SW480 (cell line): ENCODE results near the gene ADAMTSL1.

Experiments
- DNase-seq: peaks from one replicate; pipeline ENCODE4 v3.0.0-alpha.2; 2016; ENCODE audit warnings: low spot score

Gene ADAMTSL1

DNA sequence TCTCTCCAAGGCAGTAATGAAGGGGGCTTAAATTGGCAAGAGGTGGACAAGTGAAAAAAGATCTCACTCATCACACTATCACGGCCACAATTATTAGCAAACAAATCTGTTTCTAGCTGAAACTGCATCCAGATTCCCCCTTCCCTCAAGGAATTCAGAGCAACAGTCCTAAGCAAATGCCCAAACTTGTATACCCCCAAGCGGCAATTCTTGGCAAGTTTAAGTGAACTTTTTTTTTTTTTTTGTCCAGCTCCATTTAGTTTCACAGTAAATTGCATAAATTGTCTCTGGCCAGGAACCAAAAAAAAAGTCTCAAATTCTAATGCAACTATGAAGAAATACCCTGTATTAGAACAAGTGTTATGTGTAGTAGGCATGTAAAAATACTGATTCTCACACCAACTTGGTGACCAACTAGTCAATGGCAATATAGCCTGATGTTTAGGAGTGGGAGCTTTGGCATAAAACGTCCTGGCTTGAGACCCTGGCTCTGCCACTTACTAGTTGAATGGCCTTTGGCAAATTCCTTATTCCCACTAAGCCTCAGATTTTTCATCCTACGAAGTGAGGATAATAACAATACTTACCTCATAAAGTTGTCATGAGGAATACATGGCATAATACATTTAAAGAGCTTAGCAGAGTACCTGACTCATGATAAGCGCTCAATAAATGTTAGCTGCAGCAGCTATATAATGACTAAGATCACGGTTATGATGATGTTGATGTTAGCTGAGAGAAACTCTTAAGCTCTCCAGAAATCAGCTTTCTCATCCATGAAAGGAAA, 193.2 kb downstream of the ADAMTSL1 start:
- no peak for DNase-seq

DNA sequence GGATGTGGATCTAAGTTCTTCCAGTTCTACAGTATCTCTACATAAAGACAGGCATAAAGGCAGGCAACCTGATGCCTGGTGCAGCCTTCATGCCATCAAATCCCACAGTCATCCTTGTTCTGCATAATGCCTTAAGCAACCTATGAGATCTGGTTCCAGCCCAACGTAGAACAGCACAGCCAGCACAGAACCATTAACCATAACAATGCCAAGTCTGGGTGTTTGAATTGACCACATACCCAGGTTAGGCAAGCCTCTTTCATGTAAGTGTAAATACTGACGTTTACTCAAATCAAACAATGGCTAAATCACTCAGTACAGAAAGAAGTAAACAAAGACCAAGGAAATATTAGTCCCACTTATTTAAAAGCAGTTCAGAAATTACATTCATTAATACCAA, 195.0 kb downstream of the ADAMTSL1 start:
- DNase-seq, result no peak

- DNase-seq, result no peak
These were observed 198.8 kb downstream of the ADAMTSL1 start for GRCh38 chr9:18672706-18673105.

GRCh38 chr9:18673179-18673578, 199.2 kb downstream of the ADAMTSL1 start:
- DNase-seq, result no peak

DNA sequence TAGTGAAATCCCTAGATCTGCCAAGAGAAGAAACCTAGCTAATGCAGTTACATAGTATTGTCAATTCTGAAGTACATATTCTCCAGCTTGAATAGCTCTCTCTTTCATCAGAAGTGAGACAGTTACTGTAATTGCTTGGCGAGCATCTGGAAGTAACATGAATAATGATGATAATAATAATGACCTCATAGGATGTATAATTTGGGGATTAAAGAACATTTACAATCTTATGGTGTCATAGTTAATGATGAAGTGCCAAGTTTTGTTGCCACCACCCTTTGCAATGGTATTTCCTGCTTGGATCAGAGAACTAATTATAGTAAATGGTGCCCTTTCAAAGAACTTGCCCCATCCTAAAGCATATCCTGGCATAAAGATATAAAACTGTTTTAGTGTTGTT, 201.4 kb downstream of the ADAMTSL1 start:
- DNase-seq, result no peak

- no peak for DNase-seq
These were observed 202.0 kb downstream of the ADAMTSL1 start for GRCh38 chr9:18675973-18676372.

- no peak for DNase-seq
These were observed 202.6 kb downstream of the ADAMTSL1 start for GRCh38 chr9:18676525-18676924.

- no peak for DNase-seq
These were observed 205.1 kb downstream of the ADAMTSL1 start for GRCh38 chr9:18678821-18679590.

DNA sequence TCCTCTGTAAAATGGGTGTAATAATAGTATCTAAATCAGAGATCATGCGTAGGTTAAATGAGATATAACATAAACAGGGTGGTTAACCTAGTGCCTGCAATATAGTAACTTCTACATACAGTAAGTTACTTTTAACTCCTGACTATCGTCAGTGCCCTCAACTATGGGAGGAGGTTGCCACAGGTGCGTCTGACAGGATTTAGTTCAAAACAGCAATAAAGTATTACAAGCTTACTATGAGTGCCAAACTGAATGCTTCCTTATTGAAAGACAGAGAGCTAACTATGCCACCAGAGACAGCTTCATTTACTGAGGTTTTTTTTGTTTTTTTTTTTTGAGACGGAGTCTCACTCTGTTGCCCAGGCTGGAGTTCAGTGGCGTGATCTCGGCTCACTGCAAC, 209.0 kb downstream of the ADAMTSL1 start:
- no peak for DNase-seq

DNA sequence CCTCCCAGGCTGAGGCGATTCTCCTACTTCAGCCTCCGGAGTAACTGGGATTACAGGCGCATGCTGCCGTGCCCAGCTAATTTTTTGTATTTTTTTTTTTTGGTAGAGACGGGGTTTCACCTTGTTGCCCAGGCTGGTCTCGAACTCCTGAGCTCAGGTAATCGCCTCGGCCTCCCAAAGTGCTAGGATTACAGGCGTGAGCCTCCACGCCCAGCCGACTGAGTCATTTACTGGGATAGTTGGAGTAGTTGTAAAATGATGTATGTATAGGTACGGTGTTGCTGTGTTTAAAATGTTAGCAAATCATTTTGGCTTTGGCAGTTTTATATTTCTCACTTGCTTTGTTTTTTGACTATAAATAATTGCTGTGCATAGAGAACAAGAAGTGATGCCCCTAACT, 209.4 kb downstream of the ADAMTSL1 start:
- no peak for DNase-seq

DNA sequence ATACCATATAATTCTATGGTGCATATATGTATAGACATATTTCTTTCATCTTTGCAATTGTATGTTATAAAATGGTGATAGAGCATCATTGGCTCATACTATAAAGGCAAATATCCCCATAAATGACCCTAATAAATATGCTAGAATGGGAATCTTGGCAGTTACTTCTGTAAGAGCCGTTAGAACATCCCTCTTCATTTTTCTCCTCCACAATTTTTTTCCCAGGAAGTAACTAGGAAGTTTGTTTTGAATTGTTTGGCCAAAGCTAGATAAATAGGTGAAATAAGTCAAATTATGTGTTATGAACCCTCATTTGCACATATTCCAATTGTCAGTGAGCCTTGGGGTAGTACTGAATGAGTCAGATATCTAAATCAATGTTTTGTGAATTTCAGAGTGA, 209.9 kb downstream of the ADAMTSL1 start:
- DNase-seq, result no peak

DNA sequence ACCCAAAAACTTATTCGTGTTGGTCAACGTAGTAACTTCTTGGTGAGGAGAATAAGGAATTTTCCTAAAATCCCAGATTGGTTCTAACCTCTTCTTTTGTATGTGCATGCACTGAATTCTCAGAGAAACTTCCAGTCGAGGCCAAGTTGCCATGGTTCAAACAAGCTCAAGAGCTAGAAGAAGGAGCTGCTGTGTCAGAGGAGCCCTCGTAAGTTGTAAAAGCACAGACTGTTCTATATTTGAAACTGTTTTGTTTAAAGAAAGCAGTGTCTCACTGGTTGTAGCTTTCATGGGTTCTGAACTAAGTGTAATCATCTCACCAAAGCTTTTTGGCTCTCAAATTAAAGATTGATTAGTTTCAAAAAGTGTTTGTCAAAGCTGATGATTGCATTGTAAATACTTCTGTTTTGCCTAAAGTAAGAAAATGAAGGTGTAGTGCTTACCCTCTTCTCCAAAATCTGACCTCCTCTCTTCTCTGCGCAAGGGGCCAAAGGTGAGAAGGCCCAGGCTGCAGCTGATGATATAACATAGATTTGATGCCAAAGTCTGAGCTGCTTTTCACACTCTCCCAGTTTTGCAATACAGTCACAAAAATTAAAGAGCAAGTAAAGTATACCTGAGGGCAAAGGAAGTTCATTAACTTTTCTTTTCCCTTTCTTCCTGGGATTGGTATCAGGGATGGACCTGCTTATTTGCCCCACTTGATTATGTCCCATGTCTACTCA, 210.8 kb downstream of the ADAMTSL1 start:
- no peak for DNase-seq

DNA sequence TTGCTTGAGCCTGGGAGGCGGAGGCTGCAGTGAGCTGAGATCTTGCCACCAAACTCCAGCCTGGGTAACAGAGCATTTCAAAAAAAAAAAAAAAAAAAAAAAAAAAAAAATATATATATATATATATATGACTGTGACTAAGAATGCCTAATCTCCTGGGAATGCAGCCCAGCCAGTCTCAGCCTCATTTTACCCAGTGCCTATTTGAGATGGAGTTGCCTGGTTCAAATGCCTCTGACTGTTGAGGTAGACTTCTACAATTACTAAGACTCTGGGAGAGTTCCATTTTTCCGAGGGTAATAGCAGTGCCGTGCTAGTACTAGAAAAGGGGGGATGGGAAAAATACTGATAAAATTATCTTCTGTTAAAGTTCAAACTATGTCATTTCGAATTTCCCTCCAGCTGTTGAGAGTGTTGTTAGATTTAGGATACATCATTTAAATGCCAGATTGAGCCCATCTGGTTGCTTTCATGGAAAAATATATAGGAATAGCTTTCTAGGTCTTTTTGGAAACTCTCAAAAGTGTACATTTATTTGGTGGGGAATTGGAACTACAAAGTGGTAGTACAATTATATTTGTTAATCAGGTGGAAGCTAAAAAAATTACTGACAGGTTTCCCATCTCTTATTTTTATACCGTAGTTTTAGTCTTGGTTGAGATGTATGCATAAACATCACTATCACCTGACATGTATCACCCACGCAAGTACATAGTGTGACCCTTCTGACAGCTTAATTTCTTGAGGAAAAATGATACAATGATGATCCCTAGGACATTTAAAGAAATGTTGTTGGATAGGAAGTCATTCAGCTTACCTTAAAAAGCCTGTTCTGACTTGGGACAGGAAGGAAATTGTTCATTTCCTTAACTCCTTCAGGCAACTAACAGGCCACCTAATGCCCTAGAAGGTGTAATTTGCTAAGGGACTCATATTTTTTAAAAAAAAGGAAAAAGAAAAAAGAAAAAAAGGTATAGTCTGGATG, 214.9 kb downstream of the ADAMTSL1 start:
- no peak for DNase-seq

GRCh38 chr9:18689921-18690320, 216.0 kb downstream of the ADAMTSL1 start:
- DNase-seq, result no peak

GRCh38 chr9:18692268-18692667, 218.3 kb downstream of the ADAMTSL1 start:
- no peak for DNase-seq

DNA sequence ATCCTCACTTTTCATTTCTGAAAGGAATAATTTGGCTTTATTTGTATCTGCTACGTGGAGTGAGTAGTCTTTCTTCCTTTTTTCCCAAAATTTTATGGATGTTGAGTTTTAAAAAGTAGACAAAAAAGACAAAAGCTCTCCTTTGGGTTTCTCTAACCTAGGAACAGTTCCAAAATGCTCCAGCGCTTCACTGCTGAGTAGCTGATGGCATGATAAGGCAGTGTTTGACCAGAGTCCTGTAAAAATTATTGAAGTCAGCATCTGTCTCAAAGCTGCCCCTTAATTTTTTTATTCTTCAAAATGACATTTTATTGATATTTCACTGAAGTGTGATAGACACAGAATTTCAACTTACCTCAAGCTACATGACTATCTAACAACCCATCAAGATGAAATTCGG, 219.0 kb downstream of the ADAMTSL1 start:
- no peak for DNase-seq

DNA sequence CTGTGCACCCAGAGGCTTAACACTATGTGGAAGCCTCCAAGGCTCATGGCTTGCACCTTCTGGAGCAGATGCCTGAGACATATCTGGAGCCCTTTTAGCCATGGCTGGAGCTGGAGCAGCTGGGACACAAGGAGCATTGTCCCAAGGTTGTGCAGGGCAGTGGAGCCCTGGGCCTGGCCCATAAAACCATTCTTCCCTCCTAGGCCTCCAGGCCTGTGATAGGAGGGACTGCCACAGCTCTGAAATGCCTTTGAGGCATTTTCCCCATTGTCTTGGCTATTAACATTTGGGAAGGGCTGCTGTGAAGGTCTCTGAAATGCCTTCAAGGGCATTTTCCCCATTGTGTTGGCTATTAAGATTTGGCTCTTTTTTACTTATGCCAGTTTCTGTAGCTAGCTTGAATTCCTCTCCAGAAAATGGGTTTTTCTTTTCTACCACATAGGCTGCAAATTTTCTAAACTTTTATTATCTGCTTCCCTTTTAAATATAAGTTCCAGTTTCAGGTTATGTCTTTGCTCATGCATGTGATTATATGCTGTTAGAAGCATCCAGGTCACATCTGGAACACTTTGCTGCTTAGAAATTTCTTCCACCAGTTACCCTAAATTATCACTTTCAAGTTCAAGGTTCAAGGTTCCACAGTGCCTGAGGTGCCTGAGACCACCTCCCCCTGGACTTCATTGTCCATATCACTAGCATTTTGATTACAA, 221.2 kb downstream of the ADAMTSL1 start:
- no peak for DNase-seq

- no peak for DNase-seq
These were observed 225.0 kb downstream of the ADAMTSL1 start for GRCh38 chr9:18698992-18699391.

GRCh38 chr9:18699764-18700163, 225.8 kb downstream of the ADAMTSL1 start:
- DNase-seq, result no peak

- DNase-seq, result no peak
These were observed 226.8 kb downstream of the ADAMTSL1 start for GRCh38 chr9:18700714-18701113.
